WTC11 (cell line): ENCODE results near the gene CCK. TPM values are rescaled to one million over a fixed set of nuclear protein-coding genes. Genes with fewer than 3 reads are reported as not detected.

Experiments
- ATAC-seq: fragments of 200-7000 bp; cut with Tn5 transposase; 2 replicates; pipeline ENCODE4 v1.10.0; 2021; ENCODE audit warnings: mild to moderate bottlenecking, moderate library complexity
- CTCF ChIA-PET: fragments of 300-600 bp; sonication (Branson Sonifier 250); formaldehyde crosslinking; loops from one replicate; lab custom pipeline; 2021; ENCODE audit warnings: antibody characterized with exemption; lab: Charles Lee
- POLR2A ChIA-PET: fragments of 350-600 bp; sonication (Branson Sonifier 250); formaldehyde crosslinking; loops from one replicate; lab custom pipeline; 2021; ENCODE audit warnings: antibody characterized with exemption; lab: Charles Lee
- DNase-seq: peaks from one replicate; pipeline ENCODE4 v3.0.0; 2021; ENCODE audit warnings: low spot score
- H3K27ac Mint-ChIP-seq: 2 replicates; pipeline ENCODE4 v1.8.0; 2021; ENCODE audit warnings: mixed read lengths
- H3K27me3 Mint-ChIP-seq: 2 replicates; pipeline ENCODE4 v1.8.0; 2021; ENCODE audit warnings: low read depth, mild to moderate bottlenecking, moderate library complexity, mixed read lengths
- H3K36me3 Mint-ChIP-seq: 2 replicates; pipeline ENCODE4 v1.8.0; 2021; ENCODE audit warnings: mixed read lengths
- H3K4me1 Mint-ChIP-seq: 2 replicates; pipeline ENCODE4 v1.8.0; 2022; ENCODE audit warnings: mixed read lengths
- H3K4me3 Mint-ChIP-seq: 2 replicates; pipeline ENCODE4 v1.8.0; 2021; ENCODE audit warnings: mild to moderate bottlenecking, moderate library complexity, mixed read lengths
- H3K9me3 Mint-ChIP-seq: 2 replicates; pipeline ENCODE4 v1.8.0; 2021; ENCODE audit warnings: mixed read lengths
- CREM ChIP-seq: sonication (generic); formaldehyde crosslinking; IDR thresholded peaks from 2 replicates; pipeline ENCODE4 v1.8.1; 2022; ENCODE audit warnings: mild to moderate bottlenecking, missing genetic modification reagents, moderate library complexity
- MXD4 ChIP-seq: fragments of 250-450 bp; sonication (Bioruptor Pico); IDR thresholded peaks from 2 replicates; pipeline ENCODE4 v1.8.0; 2021; ENCODE audit warnings: mild to moderate bottlenecking, moderate library complexity, borderline replicate concordance
- NFATC4 ChIP-seq: fragments of 250-450 bp; sonication (Bioruptor Pico); IDR thresholded peaks from 2 replicates; pipeline ENCODE4 v1.9.0; 2021; ENCODE audit warnings: mild to moderate bottlenecking
- NFYB ChIP-seq: sonication (generic); formaldehyde crosslinking; conservative IDR thresholded peaks from 2 replicates; pipeline ENCODE4 v1.8.0; 2022; ENCODE audit warnings: low read depth, missing genetic modification reagents
- PRRX2 ChIP-seq: fragments of 250-450 bp; sonication (Bioruptor Pico); IDR thresholded peaks from 2 replicates; pipeline ENCODE4 v1.8.0; 2021; ENCODE audit warnings: mild to moderate bottlenecking
- RELA ChIP-seq: sonication (generic); formaldehyde crosslinking; IDR thresholded peaks from 2 replicates; pipeline ENCODE4 v1.8.1; 2022; ENCODE audit warnings: missing genetic modification reagents, mild to moderate bottlenecking, borderline replicate concordance
- ZNF317 ChIP-seq: sonication (generic); formaldehyde crosslinking; IDR thresholded peaks from 2 replicates; pipeline ENCODE4 v1.8.1; 2023; ENCODE audit warnings: low read depth, mild to moderate bottlenecking, moderate library complexity, missing genetic modification reagents, borderline replicate concordance
- total RNA-seq: library from RNA; stranded (reverse); gene quantifications from 3 replicates; pipeline ENCODE4 v1.2.3, GENCODE V29; 2021
- TF ChIP-seq, protein P1 (sequence below): sonication (generic); formaldehyde crosslinking; IDR thresholded peaks from 2 replicates; pipeline ENCODE4 v1.8.0; 2022; ENCODE audit warnings: mild to moderate bottlenecking, missing genetic modification reagents
- TF ChIP-seq, protein P2 (sequence below): sonication (generic); formaldehyde crosslinking; IDR thresholded peaks from 2 replicates; pipeline ENCODE4 v1.8.1; 2023; ENCODE audit warnings: mild to moderate bottlenecking, missing genetic modification reagents, borderline replicate concordance
- TF ChIP-seq, protein P3 (sequence below): fragments of 250-450 bp; sonication (Bioruptor Pico); IDR thresholded peaks from 2 replicates; pipeline ENCODE4 v1.9.0; 2021; ENCODE audit warnings: mild to moderate bottlenecking, borderline replicate concordance
- TF ChIP-seq, protein P4 (sequence below): sonication (generic); formaldehyde crosslinking; IDR thresholded peaks from 2 replicates; pipeline ENCODE4 v1.8.0; 2023; ENCODE audit warnings: mild to moderate bottlenecking, missing genetic modification reagents
- TF ChIP-seq, protein P5 (sequence below): fragments of 250-450 bp; sonication (Bioruptor Pico); IDR thresholded peaks from 2 replicates; pipeline ENCODE4 v1.9.0; 2021; ENCODE audit warnings: moderate library complexity, mild to moderate bottlenecking, inconsistent platforms, borderline replicate concordance

CCK gene
- total RNA-seq, 1 experiment from 2014 or later: 0.50 TPM

DNA sequence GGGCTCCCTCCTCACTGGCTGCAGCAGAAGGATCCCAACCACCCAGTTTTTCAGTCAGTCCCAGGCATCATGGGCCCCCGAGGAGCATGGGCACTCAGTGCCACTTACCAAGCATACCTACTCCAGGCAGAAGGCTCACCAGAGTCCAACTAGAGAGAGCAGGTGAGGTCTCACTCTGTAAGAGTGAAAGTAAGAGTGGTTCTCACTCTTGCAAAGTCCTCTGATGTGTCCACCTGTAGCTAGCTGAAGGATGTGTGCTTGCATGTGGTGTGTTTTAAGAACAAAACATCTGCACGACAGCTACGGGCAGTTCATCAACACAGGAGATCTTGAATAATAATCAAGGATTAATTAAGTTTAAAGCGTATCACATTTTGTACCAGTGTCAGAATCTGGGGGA, 49.7 kb downstream of the CCK start:
- CTCF ChIA-PET: interaction anchor here (1.4 kb wide), 1 partner anchor 25 kb away, joined by 3 read pairs; no protein-coding TSS in a partner anchor
- no peaks in the 10 kb centered on the region for H3K27me3 Mint-ChIP-seq
- POLR2A ChIA-PET: no interaction called here
- TF ChIP-seq RELA (no peak), CREM (CRISPR knock-in tag) (no peak), NFYB (CRISPR knock-in tag) (no peak), PRRX2 (no peak)
- TF ChIP-seq, protein P1, sequence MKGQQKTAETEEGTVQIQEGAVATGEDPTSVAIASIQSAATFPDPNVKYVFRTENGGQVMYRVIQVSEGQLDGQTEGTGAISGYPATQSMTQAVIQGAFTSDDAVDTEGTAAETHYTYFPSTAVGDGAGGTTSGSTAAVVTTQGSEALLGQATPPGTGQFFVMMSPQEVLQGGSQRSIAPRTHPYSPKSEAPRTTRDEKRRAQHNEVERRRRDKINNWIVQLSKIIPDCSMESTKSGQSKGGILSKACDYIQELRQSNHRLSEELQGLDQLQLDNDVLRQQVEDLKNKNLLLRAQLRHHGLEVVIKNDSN (CRISPR knock-in tag): no peak
- TF ChIP-seq, protein P2, sequence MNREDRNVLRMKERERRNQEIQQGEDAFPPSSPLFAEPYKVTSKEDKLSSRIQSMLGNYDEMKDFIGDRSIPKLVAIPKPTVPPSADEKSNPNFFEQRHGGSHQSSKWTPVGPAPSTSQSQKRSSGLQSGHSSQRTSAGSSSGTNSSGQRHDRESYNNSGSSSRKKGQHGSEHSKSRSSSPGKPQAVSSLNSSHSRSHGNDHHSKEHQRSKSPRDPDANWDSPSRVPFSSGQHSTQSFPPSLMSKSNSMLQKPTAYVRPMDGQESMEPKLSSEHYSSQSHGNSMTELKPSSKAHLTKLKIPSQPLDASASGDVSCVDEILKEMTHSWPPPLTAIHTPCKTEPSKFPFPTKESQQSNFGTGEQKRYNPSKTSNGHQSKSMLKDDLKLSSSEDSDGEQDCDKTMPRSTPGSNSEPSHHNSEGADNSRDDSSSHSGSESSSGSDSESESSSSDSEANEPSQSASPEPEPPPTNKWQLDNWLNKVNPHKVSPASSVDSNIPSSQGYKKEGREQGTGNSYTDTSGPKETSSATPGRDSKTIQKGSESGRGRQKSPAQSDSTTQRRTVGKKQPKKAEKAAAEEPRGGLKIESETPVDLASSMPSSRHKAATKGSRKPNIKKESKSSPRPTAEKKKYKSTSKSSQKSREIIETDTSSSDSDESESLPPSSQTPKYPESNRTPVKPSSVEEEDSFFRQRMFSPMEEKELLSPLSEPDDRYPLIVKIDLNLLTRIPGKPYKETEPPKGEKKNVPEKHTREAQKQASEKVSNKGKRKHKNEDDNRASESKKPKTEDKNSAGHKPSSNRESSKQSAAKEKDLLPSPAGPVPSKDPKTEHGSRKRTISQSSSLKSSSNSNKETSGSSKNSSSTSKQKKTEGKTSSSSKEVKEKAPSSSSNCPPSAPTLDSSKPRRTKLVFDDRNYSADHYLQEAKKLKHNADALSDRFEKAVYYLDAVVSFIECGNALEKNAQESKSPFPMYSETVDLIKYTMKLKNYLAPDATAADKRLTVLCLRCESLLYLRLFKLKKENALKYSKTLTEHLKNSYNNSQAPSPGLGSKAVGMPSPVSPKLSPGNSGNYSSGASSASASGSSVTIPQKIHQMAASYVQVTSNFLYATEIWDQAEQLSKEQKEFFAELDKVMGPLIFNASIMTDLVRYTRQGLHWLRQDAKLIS (CRISPR knock-in tag): no peak
- no peak overlapping the region for H3K4me3 Mint-ChIP-seq
- no peaks in the 10 kb centered on the region for H3K9me3 Mint-ChIP-seq
- DNase-seq (no peak), ATAC-seq (no peak)
- H3K36me3 Mint-ChIP-seq: peaks cover 9% of the 10 kb centered on the region; the same call in 1 of the 2 replicates
- peak overlapping the region; percentile 18; the same call in 1 of the 2 replicates for H3K27ac Mint-ChIP-seq
- H3K4me1 Mint-ChIP-seq: peaks cover 11% of the 10 kb centered on the region

DNA sequence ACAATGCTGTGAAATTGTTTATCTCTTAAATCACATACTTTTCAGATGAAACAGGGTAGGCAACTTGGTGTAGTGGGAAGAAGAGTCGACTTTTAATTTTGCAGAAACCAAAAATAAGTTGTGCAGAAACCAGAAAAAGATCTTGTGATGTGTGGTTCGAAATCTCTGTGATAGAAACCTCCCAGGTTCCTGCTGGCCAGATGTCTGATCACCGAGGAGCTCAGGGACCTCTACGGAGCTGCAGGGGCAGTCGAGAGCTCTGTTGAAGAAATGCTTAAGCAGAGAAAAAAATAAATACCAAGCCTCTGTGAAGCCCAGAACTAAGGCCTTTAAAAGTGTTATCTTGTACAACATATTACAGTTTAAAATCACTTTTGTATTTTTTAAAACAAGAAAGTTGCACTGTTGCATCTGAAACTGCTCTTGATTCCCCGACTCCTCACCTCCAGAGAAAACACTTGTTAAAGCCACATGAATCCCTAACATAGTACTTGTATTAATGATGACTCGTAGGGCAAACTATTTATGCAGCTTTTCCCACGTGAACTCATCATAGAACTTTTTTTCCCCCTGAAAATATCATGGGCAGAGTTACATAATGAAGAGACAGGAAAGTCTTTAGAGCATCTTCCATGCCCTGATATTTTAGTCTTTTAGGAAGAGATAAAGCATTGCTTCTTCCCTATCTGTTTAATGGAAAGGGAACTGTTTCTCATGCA, 51.3 kb downstream of the CCK start:
- ChIA-PET CTCF (interaction anchor here (0.6 to 2.7 kb wide), 3 partner anchors 24 to 169 kb away, joined by 3 to 17 read pairs (median 4); no protein-coding TSS in a partner anchor), POLR2A (interaction anchor here (0.6 kb wide), 1 partner anchor 81 kb away, joined by 6 read pairs; no protein-coding TSS in a partner anchor)
- Mint-ChIP-seq H3K4me1 (peaks cover 11% of the 10 kb centered on the region), H3K4me3 (no peak overlapping the region), H3K27ac (no peak overlapping the region), H3K9me3 (no peaks in the 10 kb centered on the region), H3K36me3 (peaks cover 16% of the 10 kb centered on the region), H3K27me3 (no peaks in the 10 kb centered on the region)
- DNase-seq (no peak), ATAC-seq (no peak)
- TF ChIP-seq, protein P3, sequence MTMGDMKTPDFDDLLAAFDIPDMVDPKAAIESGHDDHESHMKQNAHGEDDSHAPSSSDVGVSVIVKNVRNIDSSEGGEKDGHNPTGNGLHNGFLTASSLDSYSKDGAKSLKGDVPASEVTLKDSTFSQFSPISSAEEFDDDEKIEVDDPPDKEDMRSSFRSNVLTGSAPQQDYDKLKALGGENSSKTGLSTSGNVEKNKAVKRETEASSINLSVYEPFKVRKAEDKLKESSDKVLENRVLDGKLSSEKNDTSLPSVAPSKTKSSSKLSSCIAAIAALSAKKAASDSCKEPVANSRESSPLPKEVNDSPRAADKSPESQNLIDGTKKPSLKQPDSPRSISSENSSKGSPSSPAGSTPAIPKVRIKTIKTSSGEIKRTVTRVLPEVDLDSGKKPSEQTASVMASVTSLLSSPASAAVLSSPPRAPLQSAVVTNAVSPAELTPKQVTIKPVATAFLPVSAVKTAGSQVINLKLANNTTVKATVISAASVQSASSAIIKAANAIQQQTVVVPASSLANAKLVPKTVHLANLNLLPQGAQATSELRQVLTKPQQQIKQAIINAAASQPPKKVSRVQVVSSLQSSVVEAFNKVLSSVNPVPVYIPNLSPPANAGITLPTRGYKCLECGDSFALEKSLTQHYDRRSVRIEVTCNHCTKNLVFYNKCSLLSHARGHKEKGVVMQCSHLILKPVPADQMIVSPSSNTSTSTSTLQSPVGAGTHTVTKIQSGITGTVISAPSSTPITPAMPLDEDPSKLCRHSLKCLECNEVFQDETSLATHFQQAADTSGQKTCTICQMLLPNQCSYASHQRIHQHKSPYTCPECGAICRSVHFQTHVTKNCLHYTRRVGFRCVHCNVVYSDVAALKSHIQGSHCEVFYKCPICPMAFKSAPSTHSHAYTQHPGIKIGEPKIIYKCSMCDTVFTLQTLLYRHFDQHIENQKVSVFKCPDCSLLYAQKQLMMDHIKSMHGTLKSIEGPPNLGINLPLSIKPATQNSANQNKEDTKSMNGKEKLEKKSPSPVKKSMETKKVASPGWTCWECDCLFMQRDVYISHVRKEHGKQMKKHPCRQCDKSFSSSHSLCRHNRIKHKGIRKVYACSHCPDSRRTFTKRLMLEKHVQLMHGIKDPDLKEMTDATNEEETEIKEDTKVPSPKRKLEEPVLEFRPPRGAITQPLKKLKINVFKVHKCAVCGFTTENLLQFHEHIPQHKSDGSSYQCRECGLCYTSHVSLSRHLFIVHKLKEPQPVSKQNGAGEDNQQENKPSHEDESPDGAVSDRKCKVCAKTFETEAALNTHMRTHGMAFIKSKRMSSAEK (CRISPR knock-in tag): no peak
- TF ChIP-seq NFATC4 (CRISPR knock-in tag) (no peak), ZNF317 (CRISPR knock-in tag) (no peak), MXD4 (no peak)
- TF ChIP-seq, protein P4, sequence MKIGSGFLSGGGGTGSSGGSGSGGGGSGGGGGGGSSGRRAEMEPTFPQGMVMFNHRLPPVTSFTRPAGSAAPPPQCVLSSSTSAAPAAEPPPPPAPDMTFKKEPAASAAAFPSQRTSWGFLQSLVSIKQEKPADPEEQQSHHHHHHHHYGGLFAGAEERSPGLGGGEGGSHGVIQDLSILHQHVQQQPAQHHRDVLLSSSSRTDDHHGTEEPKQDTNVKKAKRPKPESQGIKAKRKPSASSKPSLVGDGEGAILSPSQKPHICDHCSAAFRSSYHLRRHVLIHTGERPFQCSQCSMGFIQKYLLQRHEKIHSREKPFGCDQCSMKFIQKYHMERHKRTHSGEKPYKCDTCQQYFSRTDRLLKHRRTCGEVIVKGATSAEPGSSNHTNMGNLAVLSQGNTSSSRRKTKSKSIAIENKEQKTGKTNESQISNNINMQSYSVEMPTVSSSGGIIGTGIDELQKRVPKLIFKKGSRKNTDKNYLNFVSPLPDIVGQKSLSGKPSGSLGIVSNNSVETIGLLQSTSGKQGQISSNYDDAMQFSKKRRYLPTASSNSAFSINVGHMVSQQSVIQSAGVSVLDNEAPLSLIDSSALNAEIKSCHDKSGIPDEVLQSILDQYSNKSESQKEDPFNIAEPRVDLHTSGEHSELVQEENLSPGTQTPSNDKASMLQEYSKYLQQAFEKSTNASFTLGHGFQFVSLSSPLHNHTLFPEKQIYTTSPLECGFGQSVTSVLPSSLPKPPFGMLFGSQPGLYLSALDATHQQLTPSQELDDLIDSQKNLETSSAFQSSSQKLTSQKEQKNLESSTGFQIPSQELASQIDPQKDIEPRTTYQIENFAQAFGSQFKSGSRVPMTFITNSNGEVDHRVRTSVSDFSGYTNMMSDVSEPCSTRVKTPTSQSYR: no peak
- TF ChIP-seq, protein P5, sequence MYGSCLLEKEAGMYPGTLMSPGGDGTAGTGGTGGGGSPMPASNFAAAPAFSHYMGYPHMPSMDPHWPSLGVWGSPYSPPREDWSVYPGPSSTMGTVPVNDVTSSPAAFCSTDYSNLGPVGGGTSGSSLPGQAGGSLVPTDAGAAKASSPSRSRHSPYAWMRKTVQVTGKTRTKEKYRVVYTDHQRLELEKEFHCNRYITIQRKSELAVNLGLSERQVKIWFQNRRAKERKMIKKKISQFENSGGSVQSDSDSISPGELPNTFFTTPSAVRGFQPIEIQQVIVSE (CRISPR knock-in tag): no peak
- TF ChIP-seq, protein P1 (CRISPR knock-in tag): no peak
- TF ChIP-seq, protein P2 (CRISPR knock-in tag): no peak
